Measurements from ENCODE around the gene POU4F2.

The POU4F2 gene

DNA sequence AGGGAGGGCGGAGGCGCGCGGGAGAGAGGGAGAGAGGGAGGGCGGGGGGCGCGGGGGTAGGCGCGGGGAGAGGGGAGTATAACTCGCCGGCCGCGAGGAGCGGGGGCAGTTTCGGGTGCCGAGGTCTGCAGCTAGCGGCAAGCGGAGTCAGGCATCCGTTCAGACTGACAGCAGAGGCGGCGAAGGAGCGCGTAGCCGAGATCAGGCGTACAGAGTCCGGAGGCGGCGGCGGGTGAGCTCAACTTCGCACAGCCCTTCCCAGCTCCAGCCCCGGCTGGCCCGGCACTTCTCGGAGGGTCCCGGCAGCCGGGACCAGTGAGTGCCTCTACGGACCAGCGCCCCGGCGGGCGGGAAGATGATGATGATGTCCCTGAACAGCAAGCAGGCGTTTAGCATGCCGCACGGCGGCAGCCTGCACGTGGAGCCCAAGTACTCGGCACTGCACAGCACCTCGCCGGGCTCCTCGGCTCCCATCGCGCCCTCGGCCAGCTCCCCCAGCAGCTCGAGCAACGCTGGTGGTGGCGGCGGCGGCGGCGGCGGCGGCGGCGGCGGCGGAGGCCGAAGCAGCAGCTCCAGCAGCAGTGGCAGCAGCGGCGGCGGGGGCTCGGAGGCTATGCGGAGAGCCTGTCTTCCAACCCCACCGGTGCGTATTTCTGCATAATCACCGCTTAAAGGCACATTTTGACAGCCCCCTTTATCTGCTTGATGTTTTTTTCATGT, at the start of gene POU4F2:
Gene POU4F2, plus strand, starts transcription at position 108 of the 720 bp plus-strand sequence. Its CDS starts 248 bp downstream, at position 356.
- no peak for DNase-seq

GRCh38 chr4:146590801-146591200, 47.9 kb upstream of the POU4F2 start:
- no peak for DNase-seq

- DNase-seq: no peak
Observed at GRCh38 chr4:146592019-146592418, 46.7 kb upstream of the POU4F2 start.

- DNase-seq: no peak
Observed at GRCh38 chr4:146632770-146633470, 5.8 kb upstream of the POU4F2 start.

GRCh38 chr4:146633471-146633800, 5.3 kb upstream of the POU4F2 start:
- DNase-seq: no peak

DNA sequence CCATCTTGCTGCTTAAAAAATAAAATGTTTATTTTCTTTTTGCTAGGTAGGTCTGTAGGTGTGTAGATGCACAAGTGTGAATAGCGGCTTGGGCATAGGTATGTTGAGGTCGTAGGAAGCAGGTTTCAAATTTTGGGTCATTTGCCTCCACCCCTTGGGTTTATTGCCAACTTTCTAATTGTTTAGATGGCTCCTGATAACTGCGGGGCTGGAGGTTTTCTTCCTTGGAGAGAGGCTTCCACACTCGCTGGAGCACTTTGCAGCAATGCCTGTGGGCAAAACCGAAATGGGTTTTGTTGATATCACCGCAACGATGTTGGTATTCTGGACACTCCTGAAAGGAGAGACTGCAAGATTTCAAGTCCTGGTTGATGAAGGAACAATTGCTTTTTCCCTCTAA, 3.9 kb upstream of the POU4F2 start:
- DNase-seq: no peak

GRCh38 chr4:146637621-146638332, 916 bp upstream of the POU4F2 start:
- DNase-seq: no peak

DNA sequence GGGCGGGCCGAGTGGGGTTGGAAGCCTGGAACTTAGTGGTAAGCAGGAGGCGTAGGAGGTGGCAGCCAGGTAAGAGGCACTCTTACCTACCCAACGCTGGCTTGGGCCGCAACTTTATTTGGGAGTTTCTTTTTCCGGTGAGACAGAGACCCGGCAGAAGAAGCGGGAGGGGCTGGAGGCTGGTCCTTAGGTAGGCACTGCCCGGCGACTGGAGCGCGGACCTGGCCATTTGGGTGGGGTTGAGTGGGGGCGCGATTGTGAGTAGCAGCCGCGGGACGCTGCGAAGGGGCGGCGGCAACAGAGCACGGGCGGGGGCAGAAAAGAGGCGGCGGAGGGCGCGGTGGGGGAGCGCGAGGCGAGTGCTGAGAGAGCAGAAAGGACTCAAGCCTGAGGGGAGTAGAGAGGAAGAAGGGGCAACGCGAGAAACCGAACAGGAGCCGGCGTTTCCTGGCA, 334 bp upstream of the POU4F2 start:
- DNase-seq: no peak

- no peak for DNase-seq
Observed at GRCh38 chr4:146639506-146639932, 826 bp downstream of the POU4F2 start.

DNA sequence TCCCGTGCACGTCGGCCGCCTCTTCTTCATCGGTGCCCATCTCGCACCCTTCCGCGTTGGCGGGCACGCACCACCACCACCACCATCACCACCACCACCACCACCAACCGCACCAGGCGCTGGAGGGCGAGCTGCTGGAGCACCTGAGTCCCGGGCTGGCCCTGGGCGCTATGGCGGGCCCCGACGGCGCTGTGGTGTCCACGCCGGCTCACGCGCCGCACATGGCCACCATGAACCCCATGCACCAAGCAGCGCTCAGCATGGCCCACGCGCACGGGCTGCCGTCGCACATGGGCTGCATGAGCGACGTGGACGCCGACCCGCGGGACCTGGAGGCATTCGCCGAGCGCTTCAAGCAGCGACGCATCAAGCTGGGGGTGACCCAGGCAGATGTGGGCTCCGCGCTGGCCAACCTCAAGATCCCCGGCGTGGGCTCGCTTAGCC, 1.4 kb downstream of the POU4F2 start:
- DNase-seq: no peak

DNA sequence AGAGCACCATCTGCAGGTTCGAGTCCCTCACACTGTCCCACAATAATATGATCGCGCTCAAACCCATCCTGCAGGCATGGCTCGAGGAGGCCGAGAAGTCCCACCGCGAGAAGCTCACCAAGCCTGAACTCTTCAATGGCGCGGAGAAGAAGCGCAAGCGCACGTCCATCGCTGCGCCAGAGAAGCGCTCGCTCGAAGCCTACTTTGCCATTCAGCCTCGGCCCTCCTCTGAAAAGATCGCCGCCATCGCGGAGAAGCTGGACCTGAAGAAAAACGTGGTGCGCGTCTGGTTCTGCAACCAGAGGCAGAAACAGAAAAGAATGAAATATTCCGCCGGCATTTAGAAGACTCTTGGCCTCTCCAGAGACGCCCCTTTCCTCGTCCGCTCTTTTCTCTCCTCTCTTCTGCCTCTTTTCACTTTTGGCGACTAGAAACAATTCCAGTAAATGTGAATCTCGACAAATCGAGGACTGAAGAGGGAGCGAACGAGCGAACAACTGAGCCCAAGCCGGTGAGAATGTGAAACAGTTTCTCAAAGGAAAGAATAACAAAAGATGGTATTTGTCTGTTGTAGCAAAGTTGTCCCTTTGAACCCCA, 1.9 kb downstream of the POU4F2 start:
- no peak for DNase-seq

GRCh38 chr4:146641762-146642161, 3.1 kb downstream of the POU4F2 start:
- no peak for DNase-seq

- DNase-seq: peak; percentile 1
Observed at GRCh38 chr4:146643812-146644401, 5.2 kb downstream of the POU4F2 start.

DNA sequence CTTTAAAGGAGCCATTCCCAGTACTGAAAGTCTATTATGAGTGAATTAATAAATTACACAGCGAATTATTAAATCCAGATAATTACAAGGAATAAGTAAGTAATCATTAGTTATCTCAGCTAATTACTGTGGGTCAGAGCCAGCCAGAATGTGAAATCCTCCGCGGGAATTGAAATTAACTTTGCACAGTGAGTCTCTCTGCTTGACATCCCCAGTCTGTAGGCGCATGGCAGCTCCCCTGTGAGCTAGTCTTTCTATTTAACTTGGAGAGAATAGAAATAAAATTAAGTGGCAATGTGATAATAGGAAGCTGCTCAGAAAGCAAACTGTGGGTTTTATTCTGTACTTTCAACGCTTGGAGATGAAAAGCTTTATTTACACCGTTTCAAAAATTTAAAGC, 7.2 kb downstream of the POU4F2 start:
- no peak for DNase-seq

DNA sequence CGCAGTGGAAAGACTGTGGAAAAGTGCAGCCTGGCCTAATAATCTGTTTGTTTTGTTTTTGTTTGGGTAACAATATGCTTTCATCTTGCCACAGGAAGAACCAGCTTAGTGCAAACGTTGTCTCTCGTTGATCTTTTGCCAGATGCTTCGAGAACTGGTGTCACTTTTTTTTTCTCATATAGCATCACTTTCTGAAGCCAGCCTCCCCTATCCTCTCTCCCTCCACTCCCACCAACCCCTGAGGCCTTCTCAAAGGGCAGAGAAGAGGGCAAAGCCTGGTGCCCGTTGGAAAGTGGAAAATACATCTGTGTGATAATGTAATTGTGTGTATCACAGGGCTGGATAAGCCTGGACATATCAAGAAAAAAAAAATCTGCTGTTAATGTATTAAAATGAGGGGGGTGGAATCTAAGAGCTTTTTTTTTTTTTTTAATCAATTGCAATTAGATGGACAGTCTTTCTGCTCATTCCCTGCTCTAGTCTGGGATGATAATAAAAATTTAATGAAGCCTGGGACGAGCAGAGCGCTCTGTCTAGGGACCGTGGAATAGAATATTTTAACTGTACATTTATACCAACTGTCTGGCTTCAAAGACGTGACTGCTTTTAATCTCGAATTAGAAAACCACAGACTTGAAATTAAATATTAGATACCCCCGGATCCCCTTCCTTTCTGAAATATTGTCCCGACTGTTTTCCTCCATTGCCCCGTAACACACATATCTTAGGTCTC, 8.1 kb downstream of the POU4F2 start:
- no peak for DNase-seq

GRCh38 chr4:146647615-146648460, 9.1 kb downstream of the POU4F2 start:
- DNase-seq: no peak

GRCh38 chr4:146648461-146648783, 9.7 kb downstream of the POU4F2 start:
- DNase-seq: no peak

DNA sequence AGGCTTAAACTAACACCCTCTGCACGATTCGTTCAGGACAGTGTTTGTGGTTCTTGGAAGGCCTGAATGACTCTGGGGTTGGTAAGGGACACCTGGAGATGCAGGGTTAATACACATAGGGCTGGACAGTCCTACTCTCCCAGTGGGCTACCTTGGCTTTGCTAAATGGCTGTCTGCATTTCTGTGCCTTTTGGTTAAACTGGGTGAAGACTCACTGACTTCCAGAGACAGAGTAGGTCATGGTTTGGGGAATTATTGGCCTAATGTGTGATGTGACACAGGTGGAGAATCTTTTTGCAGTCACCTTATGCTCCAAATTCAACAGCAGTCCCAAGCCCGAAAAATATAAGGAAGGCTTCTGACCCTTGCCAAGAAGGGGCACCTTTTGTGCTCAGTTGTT, 10.5 kb downstream of the POU4F2 start:
- DNase-seq: no peak

- DNase-seq: no peak
Observed at GRCh38 chr4:146650034-146650433, 11.3 kb downstream of the POU4F2 start.

DNA sequence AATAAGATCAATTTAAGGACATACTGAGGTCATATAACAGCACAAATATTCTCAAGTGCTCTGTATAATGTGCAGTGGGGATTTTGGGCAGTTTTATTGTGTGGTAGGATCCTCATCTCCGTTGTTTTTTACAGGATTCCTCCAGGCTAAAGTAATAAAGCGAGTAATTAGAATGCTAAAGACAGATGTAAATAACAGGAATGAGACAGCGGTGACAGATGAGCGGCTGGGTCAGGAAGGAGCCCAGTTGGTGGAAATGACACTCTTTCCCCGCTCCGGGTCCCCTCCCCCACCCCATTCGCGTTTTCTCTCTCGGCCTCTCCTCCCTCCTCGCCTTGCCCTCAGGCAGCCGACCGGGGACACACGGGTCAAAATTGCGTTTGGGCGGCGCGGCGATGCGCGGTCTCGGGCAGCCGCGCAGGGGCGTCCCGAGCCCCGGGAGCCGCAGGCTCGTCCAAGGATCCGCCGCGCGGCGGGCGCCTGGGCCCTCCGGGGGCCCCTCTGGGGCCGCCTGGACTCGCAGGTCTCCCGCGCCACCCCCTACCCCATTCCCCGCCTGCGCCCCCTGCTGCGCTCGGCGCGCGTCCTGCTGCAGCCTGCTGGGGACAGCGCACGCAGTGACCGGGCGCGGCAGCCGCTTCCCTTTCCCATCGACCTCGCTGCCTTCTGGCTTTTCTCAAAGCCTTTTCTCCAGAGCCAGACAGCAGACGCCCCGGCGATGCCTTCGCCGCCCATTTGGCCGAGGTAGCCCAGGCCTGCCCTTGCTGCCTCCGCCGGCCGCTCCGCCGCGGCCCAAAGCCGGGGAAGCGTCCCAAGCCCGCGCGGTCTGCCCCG, 16.2 kb downstream of the POU4F2 start:
- no peak for DNase-seq

DNA sequence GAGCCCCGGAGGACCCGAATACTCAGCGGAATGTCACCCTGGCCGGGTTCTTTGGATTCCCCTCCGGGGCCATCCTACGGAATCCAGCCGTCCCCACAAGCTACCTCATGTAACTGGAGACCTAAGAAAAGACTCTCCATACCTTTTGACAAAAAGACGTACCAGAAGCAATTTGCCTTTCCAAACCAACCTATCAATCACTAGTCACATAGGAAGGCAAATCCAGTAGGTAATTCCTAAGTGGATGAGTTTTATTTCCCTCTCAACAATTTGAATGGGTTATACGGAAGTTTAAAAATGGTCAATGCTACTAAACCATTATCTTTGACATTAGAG, 16.8 kb downstream of the POU4F2 start:
- DNase-seq: no peak
